Measurements from ENCODE around the gene NDRG2. TPM values are rescaled to one million over a fixed set of nuclear protein-coding genes. Genes with fewer than 3 reads are reported as not detected.

NDRG2 gene
- total RNA-seq = 0.22 and 1.7 TPM in 2 replicates

DNA sequence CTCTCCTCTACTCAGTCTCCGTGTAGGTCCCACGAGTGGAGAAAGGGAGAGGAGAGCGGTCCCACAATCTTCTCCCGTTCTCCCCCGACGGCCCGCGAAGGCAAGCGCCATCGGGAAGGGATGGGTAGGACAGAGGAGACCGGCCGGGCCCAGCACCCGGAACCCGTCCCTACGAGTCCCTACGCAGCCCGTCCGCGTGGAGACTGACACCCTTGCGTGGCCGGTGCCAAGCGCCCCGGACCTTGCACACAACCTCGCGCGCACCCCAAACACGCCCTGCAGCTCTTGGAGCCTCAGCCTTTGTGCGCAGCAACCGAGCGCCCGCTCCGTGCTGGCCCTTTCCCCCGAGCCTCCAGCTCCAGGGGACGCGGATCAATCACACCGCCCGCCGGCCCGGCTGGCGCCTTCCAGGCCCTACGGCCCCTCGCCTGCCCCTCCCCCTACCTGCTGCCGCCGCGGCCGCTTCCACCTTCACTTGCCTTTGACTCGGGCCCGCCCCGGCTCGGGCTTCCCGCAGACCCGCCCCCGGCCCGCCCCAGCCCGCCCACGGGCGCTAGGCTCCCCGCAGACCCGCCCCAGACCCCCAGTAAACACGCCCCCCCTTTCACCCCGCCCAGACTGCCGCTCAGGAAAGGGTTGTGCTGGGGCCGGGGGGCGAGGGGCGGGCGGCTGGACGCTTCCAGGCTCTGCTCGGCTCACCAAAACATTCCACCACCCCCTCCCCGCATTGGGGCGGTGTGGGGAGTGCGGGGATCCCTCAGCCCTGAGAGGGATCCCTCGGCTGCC lies at the start of gene NDRG2:
TSS of gene NDRG2 (minus strand) at position 477 of the 786 bp plus-strand sequence. CDS start 1,746 bp downstream, outside the sequence.

GRCh38 chr14:21070083-21070609 lies 45.3 kb upstream of the NDRG2 start, which contains the start of gene ARHGEF40:
Gene ARHGEF40, plus strand, starts transcription at chr14:21070304. Its CDS starts 93 bp downstream, at chr14:21070397.

GRCh38 chr14:21057803-21058675 lies 33.2 kb upstream of the NDRG2 start, which contains the start of gene RNASE8:
Gene RNASE8, plus strand, starts transcription at chr14:21057822. Its CDS starts 71 bp downstream, at chr14:21057893.

GRCh38 chr14:21041676-21042433 lies 17.0 kb upstream of the NDRG2 start, which contains the start of gene RNASE7:
Gene RNASE7, plus strand, starts transcription at chr14:21042362. Its CDS starts 631 bp downstream, at chr14:21042993.

GRCh38 chr14:21034707-21035106 lies 9.8 kb upstream of the NDRG2 start, which contains the start of gene RNASE13:
Gene RNASE13, minus strand, starts transcription at chr14:21034807. Its CDS starts 519 bp downstream, at chr14:21034288.

DNA sequence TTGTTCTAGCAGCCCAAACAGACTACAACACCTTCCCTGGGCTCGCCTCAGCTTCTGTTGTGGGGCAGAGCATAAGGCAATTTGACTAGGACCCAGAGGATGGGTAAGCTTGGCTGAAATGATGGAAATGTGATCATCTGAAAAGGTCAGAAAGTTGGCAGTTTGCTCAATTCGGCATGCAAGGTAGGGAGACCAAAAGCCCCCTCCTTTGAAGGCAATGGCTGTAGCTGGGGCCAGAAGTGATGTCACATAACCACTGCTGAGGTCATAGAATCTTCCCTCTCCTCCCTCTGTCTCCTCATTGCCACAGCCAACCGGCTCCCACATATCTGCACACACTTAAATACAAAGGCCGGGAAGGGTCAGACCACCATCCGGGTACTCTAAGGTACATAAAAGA lies 5.1 kb upstream of the NDRG2 start, which contains the start of gene TPPP2:
TSS of gene TPPP2 (plus strand) at position 301 of the 400 bp plus-strand sequence. CDS start 365 bp downstream, outside the sequence.

DNA sequence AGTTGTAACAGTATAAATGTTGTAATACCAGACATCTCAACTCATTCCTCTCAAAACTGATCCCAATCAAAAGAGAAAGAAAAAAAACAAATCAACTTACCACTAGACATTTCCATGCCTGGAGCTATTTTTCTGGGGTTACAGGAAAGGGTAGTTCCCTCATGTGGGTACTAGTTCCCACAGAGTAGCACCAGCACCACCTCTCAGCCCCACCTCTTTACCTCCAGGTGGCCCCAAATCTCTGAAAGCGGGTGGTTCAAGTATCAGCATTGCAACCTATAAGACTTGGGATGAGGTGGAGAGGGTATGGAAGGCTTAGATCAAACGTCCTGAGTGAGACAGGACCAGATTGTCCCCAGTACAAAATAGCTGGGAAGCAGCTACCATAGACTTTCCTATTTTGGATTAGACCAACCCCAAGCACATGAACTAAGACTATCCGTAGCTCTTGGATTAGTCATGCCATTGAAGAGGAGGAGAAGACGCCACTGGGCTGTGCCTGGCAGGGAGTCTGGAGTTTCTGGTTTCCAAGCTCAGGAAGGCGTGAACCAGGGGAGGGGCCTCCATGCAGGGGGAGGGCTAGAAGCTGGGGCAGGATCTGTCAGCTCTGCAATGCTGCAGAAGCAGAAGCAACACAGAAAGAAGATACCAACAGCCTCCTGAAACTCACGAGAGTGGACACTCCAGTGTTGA lies 26.0 kb downstream of the NDRG2 start, which contains the start of gene SLC39A2:
TSS of gene SLC39A2 (plus strand) at position 620 of the 693 bp plus-strand sequence. CDS start 154 bp downstream, outside the sequence.

GRCh38 chr14:20989787-20990600 lies 34.9 kb downstream of the NDRG2 start, which contains the start of gene METTL17:
Gene METTL17, plus strand, starts transcription at chr14:20989980. Its CDS starts 23 bp downstream, at chr14:20990003.

Other genes with a start within 250 kb of the NDRG2 start
- not detected in 2 replicates for gene RNASE6, start 243.8 kb downstream of the NDRG2 start, total RNA-seq
- gene RNASE1, start 222.2 kb downstream of the NDRG2 start, total RNA-seq = 1.1 TPM in 1 of 2 replicates, not detected in the other
- not detected in 2 replicates for gene RNASE3, start 133.7 kb downstream of the NDRG2 start, total RNA-seq
- not detected in 2 replicates for gene RNASE2, start 69.6 kb downstream of the NDRG2 start, total RNA-seq
- 37.6 and 43.8 TPM in 2 replicates for gene METTL17, start 35.1 kb downstream of the NDRG2 start, total RNA-seq
- gene SLC39A2, start 25.8 kb downstream of the NDRG2 start, total RNA-seq = 0.11 and 0.52 TPM in 2 replicates
- gene TPPP2, start 5.2 kb upstream of the NDRG2 start, total RNA-seq = not detected in 2 replicates
- gene RNASE13, start 9.7 kb upstream of the NDRG2 start, total RNA-seq = not detected in 2 replicates
- gene RNASE7, start 17.3 kb upstream of the NDRG2 start, total RNA-seq = not detected in 2 replicates
- gene RNASE8, start 32.8 kb upstream of the NDRG2 start, total RNA-seq = not detected in 2 replicates
- 30.7 and 41.3 TPM in 2 replicates for gene ARHGEF40, start 45.2 kb upstream of the NDRG2 start, total RNA-seq
- gene ZNF219, start 73.6 kb upstream of the NDRG2 start, total RNA-seq = 9.2 and 10.5 TPM in 2 replicates
- 0.32 TPM in 1 of 2 replicates, not detected in the other for gene TMEM253, start 76.0 kb upstream of the NDRG2 start, total RNA-seq
- gene OR5AU1, start 131.0 kb upstream of the NDRG2 start, total RNA-seq = not detected in 2 replicates
- 479 and 643 TPM in 2 replicates for gene HNRNPC, start 244.4 kb upstream of the NDRG2 start, total RNA-seq